Stimulated activated CD4-positive, alpha-beta T cell treated with anti-CD3 and anti-CD28 coated beads, Interleukin-4, amount 100 ng/mL, for 1 hour (primary cell): ENCODE results near the gene NTN1.
"Not testable (repeated sequence)": the region's sequence is repeated elsewhere in the genome, so short reads cannot be mapped to it uniquely, and the experiment has no call there.

Source experiments
- DNase-seq: peaks from one replicate; pipeline ENCODE4 v3.0.0-alpha.2; 2020

The NTN1 gene

DNA sequence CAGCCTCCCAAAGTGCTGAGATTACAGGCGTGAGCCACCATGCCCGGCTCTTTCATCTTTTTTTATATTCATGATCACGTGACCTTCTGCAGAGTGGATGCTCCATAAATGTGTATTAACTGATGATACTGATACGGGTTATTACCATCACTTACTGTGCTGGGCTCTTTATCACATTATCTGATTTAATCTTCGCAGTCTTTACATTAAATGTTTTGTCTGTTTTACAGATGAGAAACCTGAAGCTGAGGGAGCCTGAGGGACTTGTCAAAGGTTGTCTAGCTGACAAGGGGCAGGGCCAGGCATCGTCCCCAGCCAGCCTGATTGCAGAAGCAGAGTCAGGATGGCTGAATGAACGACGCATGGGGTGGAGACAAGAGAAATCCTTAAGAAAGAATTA, 104.4 kb downstream of the NTN1 start:
- no peak for DNase-seq

DNA sequence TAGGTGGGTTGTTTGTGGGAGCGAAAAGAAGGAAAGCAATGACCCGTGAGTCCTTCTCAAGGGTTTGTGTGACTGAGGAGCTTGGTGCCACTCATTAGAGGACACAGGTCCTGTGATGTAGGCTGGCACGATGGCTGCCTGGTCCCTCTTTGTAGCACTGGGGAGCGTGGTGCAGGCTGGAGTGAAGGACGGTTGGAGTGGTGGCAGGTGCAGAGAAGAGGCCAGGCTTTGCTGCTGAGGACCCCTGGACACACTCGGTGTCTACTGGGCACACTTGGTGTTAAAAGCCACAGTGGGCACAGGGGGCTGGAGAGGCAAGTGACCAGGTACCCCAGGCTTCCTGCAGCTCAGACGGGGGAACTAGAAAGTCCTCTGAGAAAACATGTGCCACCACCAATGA, 106.0 kb downstream of the NTN1 start:
- no peak for DNase-seq

DNA sequence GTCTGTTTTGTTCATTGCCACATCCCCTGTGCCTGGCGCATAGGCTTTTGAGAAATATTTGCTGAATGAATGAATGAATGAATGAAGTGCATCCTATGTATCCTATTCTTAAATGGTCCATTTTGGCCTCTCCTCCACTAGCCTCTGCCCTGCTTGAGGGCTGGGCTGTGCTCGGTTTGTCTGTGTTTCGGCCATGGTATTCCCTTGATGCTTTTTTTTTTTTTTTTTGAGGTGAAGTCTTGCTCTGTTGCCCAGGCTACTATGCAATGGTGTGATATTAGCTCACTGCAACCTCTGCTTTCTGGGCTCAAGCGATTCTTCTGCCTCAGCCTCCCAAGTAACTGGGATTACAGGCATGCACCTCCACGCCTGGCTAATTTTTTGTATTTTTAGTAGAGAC, 110.1 kb downstream of the NTN1 start:
- DNase-seq, result no peak

DNA sequence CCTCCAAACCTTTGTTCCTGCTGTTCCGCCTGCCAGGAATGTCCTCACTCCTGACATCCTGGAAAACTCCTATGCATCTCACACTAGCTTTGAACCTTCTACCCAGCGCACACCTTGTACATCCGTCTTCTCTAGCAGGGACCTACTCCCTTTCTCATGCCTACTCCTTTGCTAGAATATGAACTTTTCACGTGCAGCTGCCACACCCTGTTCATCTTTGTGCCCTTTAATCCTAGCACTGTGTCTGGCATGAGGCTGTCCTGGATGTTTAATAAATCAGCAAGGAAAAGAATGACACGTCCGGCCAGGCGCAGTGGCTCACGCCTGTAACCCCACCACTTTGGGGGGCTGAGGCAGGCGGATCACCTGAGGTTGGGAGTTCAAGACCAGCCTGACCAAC, 111.0 kb downstream of the NTN1 start:
- DNase-seq, result no peak

DNA sequence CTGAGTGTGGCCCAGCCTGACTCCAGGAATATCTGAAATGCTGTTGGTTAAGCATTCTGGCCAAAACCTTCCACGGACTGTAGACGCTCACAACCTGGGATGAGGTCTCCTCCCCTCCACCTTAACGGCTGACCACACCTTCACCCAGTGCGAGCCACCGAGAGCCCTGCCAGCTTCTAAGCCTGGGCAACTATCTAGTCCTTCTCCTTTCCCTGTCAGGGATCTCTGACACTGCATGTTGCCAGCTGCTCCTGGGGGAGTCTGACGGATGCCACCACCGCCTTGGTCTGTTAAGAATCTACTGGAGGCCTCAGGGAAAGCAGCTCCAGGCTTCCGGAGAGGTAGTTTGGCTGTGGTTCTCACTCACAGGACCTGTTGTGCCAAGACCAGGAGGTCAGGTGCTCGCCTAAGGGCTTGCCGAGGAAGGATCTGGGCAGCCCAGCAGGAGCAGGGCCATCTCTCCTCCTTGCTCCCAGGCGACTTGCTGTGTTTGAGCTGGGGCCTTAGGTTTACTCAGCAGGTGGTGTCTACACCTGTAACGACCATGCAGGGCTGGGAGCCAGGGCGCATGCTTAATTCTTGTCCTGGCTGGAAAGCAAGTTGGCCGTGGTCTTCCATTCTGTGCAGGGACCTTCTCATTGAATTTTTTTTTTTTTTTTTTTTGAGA, 111.8 kb downstream of the NTN1 start:
- no peak for DNase-seq

DNA sequence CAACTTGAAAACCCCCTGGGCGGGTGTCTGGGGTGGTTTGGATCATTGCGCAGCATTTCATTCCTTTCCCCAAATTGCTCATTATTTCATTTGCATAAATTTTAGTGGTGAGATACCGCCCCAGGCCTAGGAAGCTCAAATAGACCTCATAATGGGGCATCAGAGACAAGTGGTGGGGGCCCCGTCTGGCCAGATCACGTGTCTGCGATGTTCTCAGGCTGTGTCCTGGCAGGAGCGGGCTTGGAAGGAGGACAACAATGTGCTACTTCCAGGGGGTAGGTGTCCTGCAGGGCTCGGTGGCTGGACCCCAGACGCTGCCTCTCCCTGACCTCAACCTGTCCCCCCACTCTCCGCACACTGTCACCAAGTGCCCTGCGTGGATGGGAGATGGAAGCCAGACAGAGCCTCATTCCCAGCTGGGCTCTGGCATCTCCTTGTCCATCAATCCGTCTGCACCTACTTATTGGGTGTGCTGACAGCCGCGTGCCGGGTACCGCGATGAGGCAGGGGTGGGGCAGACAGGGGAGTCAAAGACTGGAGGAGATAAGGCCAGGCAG, 116.9 kb downstream of the NTN1 start:
- DNase-seq, result no peak

DNA sequence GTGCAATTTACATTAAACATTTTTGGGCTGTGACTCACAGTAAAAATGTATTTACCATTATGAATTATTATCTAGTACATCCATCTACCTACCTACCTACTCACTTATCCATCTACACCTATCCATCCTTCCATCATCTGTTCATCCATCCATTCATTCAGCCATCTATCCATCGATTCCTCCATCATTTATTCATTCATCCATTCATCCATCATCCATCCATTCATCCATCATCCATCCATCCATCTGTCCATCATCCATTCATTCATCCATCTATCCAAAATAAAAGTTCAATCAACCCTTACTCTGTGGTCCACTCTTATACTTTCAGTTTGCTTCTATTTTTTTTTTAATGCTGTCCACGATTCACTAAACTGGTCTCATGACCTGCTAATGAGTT, 118.4 kb downstream of the NTN1 start:
- DNase-seq, result no peak

DNA sequence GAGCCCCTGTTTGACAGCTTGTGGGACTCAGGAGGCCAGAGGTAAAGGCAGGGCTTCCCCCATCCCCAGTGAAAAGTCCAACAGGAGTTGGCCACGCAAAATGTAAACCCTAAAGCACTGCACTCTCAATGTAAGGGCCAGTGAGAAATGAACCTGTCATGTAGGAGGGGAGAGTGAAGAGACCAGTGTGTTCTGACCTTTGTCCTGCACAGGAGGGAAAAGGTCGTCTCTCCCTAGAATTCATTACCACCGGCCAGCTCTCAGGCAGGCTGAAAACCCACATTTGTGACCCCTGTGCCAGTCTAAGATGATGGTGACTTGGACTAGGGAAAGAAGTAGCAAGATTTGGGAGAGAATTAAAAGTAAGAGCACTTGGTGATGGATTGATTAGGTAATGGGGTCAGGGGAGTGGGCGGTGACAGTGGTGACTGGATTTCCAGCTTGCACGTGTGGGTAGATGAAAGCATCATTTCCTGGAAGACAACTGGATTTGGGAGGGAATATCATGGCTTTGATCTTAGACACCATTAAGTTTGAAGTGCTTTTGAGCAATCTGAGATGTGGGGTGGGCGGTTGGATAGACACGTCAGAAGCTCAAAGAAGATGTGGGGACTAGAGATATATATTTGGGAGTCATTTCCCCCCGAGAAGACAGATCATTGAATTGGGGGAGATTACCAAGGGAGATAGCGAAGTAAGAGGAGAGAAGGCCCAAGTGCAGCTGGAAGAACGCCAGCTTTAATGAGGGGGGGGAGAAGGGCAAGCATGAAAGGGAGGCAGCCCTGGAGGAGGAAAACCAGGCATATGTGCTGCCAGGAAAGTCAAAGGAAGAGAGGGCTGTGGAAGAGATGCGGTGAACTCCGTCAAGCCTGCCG, 119.5 kb downstream of the NTN1 start:
- DNase-seq, result no peak

DNA sequence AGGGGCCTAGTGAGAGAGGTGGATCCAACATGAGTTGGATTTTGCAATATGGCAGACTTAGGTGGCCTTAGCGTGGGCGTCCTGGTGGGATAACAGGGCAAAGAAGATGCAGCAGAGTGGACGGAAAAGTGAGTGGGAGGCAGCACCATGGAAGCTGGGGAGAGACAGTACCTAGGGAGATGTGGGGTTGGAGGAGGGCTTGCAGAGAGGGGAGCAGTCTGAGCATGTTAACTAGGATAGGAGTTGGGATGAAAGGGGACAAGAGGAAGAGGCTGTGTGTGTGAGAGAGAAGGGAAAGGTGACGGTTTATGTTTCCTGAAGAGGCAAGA, 120.1 kb downstream of the NTN1 start:
- no peak for DNase-seq

DNA sequence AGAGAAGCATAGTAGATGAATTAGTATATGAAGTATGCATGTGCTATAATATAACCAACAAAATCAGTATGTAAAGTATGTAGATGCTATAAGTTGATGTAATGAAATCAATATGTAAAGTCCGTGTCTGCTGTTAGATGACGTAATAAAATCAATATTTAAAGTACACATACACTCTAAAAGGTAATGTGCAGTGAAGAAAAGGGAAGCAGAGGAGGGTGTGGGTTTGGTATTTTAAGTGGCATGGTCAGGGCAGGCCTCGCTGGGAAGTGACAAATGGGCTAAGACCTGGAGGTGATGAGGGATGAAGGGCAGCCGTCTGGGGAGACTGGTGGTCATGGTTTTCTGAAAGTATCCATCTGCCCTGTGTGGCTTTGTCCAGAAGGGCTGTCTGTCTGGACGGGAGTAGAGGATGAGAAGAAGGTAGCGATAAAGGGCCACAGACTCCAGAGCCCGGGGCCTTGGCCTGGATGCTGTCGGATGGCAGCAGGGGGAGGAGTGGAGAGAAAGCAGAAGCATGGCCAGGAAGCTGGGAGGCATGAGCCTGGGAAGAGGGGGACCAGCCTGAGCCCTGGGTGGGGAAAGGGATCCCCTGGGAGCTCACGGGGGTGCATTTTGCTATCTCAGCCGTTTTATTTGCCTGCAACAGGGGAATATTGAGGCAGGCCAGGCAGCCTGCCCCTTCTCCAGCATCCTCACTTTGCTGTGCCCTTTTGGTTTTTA, 121.6 kb downstream of the NTN1 start:
- DNase-seq, result no peak

DNA sequence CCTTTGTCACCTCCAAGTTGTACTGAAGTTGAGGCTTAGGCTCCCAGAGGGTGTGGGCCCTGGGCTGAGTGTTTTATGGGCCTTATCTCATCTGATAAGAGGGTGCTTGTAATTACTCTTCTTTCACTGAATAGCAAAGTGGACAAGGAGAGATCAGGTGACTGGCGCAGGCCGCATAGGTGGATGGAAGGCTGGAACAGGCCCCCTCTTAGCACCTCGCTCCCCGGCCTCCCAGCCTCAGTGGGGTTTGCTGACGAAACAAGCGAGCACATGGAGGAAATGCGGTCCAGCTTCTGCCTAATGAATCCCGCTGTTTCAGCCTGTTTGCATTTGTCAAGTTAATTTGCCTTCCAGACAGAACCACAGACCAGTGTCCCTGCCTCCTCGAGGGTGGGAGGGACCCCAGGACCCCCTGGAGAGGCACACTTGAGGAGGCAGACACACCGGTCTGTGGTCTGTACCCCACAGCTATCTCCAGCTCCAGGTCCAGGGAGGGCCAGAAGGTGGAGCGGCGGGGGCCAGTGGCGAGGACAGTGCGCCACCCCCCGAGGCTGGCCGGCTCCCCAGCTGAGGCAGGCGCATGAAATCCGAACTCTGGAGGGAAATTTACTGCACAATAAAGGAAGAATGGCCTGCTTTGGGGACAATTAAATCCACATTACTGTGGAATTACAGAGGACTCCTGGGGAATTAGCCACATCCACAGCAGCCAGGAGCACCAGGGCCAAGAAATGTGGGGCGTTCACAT, 123.4 kb downstream of the NTN1 start:
- DNase-seq, result no peak

DNA sequence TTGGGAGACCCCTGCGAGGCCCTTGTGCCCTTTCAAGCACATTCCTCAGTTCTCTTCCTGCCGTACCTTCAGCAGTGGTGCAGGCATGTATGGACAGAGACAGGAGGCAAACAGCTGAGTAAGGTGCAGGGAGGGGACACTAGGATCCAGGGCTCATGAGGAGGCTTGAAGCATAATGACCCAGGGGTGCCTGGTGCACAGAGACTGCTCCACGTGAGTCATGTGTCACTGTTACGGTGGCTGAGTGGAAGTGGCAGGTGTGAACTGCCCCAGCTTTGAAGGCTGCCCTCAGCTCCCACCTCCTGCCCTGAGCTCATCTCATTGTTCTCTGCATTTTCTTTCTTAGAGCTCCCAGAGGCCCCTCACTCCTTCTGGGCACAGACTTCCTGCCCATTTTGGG, 124.8 kb downstream of the NTN1 start:
- DNase-seq, result no peak

DNA sequence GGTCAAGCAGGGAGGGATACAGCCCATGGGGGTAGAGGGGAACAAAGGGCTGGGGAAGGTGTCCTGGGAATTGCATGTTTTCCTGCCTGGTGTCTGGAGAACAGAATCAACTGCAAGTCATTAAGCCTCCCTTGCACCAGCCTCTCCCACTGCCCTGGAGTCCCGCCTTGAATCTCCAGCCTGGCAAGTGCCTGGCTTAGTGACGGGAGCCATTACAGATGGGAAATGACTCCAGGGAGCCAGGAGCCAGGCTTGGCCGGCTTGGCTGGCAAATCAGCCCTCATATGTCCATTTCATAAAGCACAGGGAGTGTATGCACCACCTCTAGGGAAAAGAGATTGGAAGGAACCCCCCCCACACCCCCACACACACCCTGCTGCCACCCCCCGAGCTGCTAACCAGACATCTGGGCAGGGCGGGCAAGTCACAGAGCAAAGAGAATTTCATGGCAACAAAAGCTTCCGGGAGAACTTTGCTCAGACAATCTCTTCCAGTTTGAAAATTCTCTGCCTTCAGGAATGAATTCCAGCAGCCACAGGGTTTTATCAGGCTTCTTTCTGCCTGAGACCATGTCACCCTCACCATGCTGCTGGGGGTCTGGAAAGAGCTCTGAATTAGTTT, 127.7 kb downstream of the NTN1 start:
- DNase-seq, result no peak

DNA sequence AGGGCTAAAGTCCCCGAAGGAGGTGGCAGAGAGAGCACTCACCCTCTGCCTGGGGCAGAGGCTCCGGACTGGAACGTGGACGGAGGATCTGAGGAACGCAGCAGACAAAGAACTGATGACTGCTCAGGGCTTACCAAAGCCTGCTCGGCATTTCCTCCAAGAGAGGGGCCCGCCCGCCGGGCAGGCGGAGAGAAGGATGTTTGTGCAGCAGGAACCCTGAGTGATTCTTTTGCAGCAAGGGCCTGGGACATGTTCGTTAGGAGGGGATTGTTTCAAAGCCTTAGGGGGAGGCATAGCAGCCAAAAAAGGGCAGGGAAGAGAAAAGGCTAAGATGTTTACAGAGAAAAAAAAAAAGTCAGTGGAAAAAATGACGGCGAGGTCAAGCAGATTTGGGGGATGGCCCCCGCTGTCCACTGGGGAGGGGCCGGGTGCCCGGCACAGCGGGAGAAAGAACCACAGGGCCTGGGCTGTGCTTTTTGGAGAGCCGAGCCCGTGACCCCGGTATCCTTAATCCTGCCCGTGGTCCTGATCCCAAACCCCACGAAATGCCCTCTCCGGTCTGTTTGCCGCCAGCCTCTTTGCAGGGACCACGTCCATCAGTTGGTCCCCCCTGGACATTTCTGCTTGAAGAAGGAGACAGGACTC, 129.3 kb downstream of the NTN1 start:
- DNase-seq, result no peak

DNA sequence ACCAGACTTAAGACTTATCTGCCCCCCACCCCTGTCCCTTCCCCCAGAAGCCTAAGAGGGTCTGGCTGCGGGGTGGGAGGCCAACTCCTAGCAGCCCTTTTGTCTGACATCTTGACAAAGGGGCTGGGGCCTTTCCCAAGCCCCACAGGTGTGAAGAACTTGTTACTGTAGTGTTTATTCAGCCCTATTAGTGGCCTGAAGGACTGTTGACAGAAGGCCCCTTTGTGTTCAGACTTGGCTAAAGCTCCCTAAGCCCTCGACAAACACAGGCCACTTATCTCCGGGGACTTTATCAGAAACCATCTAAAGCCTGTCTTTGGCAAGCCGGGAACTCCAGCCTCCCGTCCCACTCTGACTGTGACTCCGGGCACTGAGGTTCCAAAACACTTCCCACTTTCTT, 129.8 kb downstream of the NTN1 start:
- DNase-seq, result no peak

DNA sequence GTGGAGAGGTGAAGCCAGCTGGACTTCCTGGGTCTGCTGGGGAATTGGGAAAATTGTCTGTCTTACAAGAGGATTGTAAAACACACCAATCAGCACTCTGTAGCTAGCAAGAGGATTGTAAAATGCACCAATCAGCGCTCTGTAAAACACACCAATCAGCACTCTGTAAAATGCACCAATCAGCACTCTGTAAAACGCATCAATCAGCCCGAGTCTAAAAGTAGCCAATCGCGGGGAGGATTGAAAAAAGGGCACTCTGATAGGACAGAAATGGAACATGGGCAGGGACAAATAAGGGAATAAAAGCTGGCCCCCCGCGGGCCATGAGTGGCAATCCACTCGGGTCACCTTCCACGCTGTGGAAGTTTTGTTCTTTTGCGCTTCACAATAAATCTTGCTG, 130.4 kb downstream of the NTN1 start:
- DNase-seq, result not testable (repeated sequence)

DNA sequence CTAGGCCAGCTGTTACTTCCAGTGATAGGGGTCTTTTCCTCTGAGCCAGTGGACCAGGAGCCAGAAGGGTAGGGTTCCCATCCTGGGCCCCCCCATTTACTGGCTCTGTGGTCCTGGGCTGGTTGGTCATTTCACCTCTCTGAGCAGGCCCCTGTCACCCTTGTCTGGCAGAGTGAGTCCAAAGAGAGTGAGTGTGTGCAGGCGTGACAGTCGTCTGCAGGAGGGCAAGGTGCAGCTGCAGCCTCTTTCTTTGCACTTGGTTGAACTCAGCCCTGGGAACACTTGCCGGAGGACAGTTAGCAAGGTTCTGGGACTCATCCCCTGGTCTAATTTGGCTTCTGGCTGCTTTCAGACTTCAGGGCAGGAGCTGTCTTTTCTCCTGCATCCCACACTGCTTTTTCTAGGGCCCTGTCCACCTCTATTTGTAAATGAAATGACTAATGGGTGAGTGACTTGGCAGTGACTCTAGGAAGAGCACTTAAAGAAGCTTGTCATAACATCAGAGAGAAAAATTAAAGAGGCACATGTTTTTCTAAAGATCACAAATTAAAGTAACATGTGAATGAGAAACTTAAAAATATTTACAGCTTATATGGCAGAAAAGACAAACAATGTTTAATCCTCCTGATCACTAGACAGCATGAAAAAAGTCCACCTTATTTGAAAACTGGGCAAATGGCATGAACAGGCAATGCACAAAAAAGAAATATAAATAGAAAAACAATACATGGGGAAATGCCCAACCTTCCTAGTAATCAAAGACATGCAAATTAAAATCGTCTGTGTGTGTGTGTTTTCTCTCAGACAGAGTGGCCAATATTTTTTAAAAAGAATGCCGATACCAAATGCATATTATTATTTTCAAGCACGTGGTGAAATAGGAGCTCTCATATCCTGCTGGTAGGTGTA, 137.5 kb downstream of the NTN1 start:
- no peak for DNase-seq

DNA sequence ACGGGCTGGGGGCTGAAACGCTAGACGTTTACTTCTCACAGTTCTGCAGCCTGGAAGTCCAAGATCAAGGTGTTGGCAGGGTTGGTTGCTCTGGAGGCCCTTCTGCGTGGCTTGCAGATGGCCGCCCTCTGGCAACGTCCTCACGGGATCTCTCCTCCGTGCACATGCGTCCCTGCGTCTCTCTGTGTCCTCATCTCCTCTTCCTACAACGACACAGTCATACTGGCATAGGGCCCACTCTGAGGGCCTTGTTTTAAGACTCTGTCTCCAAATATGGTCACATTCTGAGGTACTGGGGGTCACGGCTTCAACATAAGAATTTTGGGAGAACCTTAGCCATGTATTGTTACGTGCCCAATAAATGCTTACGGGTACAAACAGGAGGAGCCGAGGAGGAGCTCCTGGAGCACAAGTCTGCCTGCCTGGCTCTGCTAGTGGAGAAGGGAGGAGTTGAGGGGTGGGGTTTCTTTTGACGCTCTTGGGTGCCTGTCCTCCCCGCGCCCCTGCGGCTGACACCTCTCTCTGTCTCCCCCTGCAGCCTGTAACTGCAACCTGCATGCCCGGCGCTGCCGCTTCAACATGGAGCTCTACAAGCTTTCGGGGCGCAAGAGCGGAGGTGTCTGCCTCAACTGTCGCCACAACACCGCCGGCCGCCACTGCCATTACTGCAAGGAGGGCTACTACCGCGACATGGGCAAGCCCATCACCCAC, 141.1 kb downstream of the NTN1 start:
- no peak for DNase-seq

DNA sequence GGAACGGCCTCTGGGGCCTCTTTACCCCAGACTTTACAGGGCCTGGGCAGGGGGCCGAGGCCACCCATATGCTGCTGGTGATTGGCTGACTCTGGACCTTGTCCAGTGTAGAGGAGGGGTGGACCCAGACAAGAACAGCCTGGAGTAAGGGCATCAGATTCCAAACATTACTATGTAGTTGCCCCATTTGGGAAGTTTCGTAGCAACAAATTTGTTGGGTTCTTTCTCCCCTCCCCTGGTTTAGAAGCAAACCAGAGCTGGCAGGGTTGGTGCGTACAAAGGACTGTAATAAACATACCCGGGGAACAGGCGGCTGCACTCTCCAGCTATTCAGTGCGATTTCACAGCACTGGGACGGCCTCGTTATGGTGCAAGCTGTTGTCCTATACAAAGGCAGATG, 145.5 kb downstream of the NTN1 start:
- no peak for DNase-seq

DNA sequence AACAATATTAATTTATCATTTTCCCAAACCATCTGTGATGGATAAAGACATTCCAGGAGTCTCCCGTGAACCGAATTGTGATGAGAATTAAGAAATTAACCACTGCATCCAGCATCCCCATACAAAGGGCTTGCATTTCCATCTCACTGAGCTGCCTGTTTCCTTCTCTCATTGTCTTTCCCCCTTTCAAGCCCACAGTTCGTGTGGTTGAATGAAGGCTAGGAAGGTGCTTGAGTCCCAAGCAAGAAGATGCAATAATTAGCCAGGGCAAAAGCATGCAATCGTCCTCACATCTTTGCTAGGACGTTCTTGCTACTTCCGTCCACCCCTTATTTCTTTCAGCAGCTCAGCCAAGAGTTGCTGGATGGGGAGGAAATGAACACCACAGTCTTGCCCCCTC, 146.1 kb downstream of the NTN1 start:
- DNase-seq, result no peak
